SU-DHL-6 (cell line): ENCODE data around the gene TECPR2.
"Not testable (repeated sequence)": the region's sequence is repeated elsewhere in the genome, so short reads cannot be mapped to it uniquely, and the experiment has no call there.

Source experiments
- H2AFZ ChIP-seq: fragments of 200-600 bp; sonication (generic); 2 replicates; pipeline ENCODE4 v1.6.1; 2014; ENCODE audit warnings: low read depth, mild to moderate bottlenecking, moderate library complexity, mixed read lengths, antibody characterized with exemption, low read length; ENCODE audit not compliant: severe bottlenecking
- H3F3A ChIP-seq: fragments of 200-600 bp; shearing (Covaris generic); 2 replicates; pipeline ENCODE4 v1.6.0; 2016; ENCODE audit warnings: antibody characterized with exemption, mild to moderate bottlenecking; ENCODE audit not compliant: insufficient read depth
- H3K27ac ChIP-seq: fragments of 200-600 bp; sonication (generic); 2 replicates; pipeline ENCODE4 v1.5.1; 2016; ENCODE audit warnings: low read depth, mild to moderate bottlenecking, low read length, moderate library complexity, mixed read lengths
- H3K27me3 ChIP-seq: fragments of 200-600 bp; sonication (generic), shearing (Covaris generic); 2 replicates; pipeline ENCODE4 v1.6.0; 2014; ENCODE audit warnings: mild to moderate bottlenecking, low read length
- H3K36me3 ChIP-seq: fragments of 200-600 bp; sonication (generic); 2 replicates; pipeline ENCODE4 v1.6.1; 2014; ENCODE audit warnings: mild to moderate bottlenecking, low read length, mixed read lengths
- H3K4me2 ChIP-seq: fragments of 300-600, 200-600 bp; shearing (Covaris generic), sonication (generic); 2 replicates; pipeline ENCODE4 v1.6.0; 2014; ENCODE audit warnings: low read length, low read depth, mild to moderate bottlenecking; ENCODE audit not compliant: poor library complexity, severe bottlenecking
- H3K4me3 ChIP-seq: fragments of 200-600 bp; sonication (generic); 2 replicates; pipeline ENCODE4 v1.5.1; 2014; ENCODE audit warnings: antibody characterized with exemption, low read length, mild to moderate bottlenecking, mixed read lengths; ENCODE audit not compliant: insufficient read depth, poor library complexity, severe bottlenecking
- H3K79me2 ChIP-seq: fragments of 200-600 bp; sonication (generic); 2 replicates; pipeline ENCODE4 v1.6.1; 2014; ENCODE audit warnings: mild to moderate bottlenecking, low read length, moderate library complexity; ENCODE audit not compliant: insufficient read depth
- H3K9ac ChIP-seq: fragments of 200-600 bp; sonication (generic); 2 replicates; pipeline ENCODE4 v1.7.0; 2014; ENCODE audit warnings: mild to moderate bottlenecking, low read length
- H3K9me2 ChIP-seq: fragments of 200-600 bp; sonication (generic); replicated peaks from 2 replicates; pipeline ENCODE4 v1.6.1; 2014; ENCODE audit warnings: low read length; ENCODE audit not compliant: insufficient read depth
- H3K9me3 ChIP-seq: fragments of 200-600 bp; sonication (generic); 2 replicates; pipeline ENCODE4 v1.6.1; 2014; ENCODE audit warnings: low read length, mixed read lengths; ENCODE audit not compliant: insufficient read depth
- H4K20me1 ChIP-seq: fragments of 200-600 bp; sonication (generic); 2 replicates; pipeline ENCODE4 v1.6.1; 2014; ENCODE audit warnings: low read depth, mild to moderate bottlenecking, antibody characterized with exemption, low read length, moderate library complexity, mixed read lengths
- EZH2phosphoT487 ChIP-seq: fragments of 200-600 bp; sonication (generic), shearing (Covaris generic); conservative IDR thresholded peaks from 2 replicates; pipeline ENCODE4 v1.6.1; 2018; ENCODE audit warnings: mild to moderate bottlenecking, antibody characterized with exemption, low read length, moderate library complexity, mixed read lengths
- TF ChIP-seq, protein P1 (sequence below): fragments of 200-600 bp; sonication (generic); IDR thresholded peaks from one replicate; pipeline ENCODE4 v1.5.1; 2017; ENCODE audit warnings: antibody characterized with exemption, mild to moderate bottlenecking, low read length, moderate library complexity; ENCODE audit not compliant: insufficient read depth, poor library complexity, severe bottlenecking

The TECPR2 gene

DNA sequence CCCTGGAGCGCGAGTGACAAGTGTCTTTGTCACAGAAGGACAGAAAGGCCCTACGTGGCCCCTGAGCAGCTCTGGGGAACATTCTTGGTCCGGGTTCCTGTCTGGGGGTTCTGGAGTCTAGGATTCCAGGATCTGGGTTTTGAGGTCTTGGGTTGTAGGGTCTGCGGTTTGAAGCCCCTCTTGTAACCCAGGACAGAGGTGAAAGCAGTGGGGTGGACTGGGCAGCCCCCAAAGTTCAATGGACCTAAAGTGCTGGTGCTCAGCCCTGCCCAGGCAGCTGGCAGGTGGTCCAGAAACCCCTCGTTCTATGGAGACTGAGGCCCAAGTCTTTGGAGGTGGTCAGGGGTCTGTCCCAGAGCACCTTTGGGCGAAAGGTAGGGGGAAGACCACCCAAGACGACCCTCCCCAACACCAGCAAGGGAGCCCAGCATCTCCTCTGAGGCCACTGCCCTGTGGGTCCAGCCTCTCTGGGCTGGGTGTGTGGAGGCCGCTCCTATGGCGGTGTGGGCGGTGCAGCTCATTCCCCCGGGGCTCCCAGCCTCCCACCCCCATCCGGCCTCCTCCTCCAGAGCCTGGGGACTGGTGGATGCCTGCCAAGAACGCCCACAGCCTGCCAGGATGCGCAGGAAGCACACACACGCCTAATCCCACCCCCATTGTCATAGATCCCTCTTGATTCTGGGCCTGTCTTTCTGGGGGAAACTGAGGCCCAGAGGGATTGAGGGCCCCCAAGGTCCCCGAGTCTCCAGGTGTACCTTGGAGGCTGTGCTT, 177.0 kb downstream of the TECPR2 start:
- H3K9me2 ChIP-seq = no peaks in the 10 kb centered on the region
- H2AFZ ChIP-seq = no peak overlapping the region
- H3K9ac ChIP-seq = no peak overlapping the region
- no peaks in the 10 kb centered on the region for H3K79me2 ChIP-seq
- H3K27ac ChIP-seq = no peak overlapping the region
- H3K4me3 ChIP-seq = no peak overlapping the region
- TF ChIP-seq, protein P1, sequence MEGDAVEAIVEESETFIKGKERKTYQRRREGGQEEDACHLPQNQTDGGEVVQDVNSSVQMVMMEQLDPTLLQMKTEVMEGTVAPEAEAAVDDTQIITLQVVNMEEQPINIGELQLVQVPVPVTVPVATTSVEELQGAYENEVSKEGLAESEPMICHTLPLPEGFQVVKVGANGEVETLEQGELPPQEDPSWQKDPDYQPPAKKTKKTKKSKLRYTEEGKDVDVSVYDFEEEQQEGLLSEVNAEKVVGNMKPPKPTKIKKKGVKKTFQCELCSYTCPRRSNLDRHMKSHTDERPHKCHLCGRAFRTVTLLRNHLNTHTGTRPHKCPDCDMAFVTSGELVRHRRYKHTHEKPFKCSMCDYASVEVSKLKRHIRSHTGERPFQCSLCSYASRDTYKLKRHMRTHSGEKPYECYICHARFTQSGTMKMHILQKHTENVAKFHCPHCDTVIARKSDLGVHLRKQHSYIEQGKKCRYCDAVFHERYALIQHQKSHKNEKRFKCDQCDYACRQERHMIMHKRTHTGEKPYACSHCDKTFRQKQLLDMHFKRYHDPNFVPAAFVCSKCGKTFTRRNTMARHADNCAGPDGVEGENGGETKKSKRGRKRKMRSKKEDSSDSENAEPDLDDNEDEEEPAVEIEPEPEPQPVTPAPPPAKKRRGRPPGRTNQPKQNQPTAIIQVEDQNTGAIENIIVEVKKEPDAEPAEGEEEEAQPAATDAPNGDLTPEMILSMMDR = no peak
- no peak for TF ChIP-seq EZH2phosphoT487
- H3K9me3 ChIP-seq = no peaks in the 10 kb centered on the region
- no peaks in the 10 kb centered on the region for H4K20me1 ChIP-seq
- H3K4me2 ChIP-seq = no peak overlapping the region
- no peaks in the 10 kb centered on the region for H3F3A ChIP-seq
- no peaks in the 10 kb centered on the region for H3K27me3 ChIP-seq
- H3K36me3 ChIP-seq = no peaks in the 10 kb centered on the region

DNA sequence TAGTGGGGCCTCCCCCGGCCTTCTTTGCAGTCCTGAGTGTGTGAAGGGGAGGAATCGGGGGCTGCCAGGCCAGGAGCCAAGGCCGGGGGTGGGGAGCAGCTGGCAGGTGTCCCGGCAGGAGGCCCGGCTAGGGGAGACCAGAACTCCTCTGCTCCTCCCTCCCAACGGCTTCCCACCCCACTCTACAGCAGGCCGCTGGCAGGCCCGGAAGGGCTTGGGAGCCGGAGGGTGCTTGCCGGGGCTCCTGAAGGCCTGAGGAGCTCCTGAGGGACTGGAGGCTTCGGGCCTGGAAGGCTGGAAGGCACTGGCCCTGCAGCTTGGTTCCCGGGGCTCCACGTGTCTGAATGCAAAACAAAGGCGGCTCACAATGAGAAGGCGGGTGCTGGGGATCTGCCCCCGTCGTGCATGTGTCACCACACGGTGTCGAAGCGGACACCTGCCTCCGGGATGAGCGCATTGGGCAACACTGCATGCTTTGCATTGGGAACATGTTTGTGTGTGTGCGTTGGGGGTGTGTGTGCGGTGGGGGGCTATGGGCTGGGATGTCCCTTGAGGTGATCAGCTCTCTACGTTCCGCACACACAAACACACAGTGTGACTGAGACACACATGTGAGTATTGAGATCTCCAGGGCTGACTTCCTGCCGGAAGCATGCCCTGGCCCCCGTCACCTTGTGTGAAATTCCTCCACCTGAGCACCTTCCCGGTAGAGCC, 177.7 kb downstream of the TECPR2 start:
- no peak overlapping the region for H3K9ac ChIP-seq
- no peak for TF ChIP-seq EZH2phosphoT487
- TF ChIP-seq, protein P1 = no peak
- H3K4me3 ChIP-seq = no peak overlapping the region
- no peaks in the 10 kb centered on the region for H3K9me2 ChIP-seq
- H3K9me3 ChIP-seq = no peaks in the 10 kb centered on the region
- no peak overlapping the region for H3K27ac ChIP-seq
- H2AFZ ChIP-seq = no peak overlapping the region
- no peaks in the 10 kb centered on the region for H3K36me3 ChIP-seq
- no peaks in the 10 kb centered on the region for H3K79me2 ChIP-seq
- H3K27me3 ChIP-seq = no peaks in the 10 kb centered on the region
- no peak overlapping the region for H3K4me2 ChIP-seq
- H3F3A ChIP-seq = no peaks in the 10 kb centered on the region
- no peaks in the 10 kb centered on the region for H4K20me1 ChIP-seq

DNA sequence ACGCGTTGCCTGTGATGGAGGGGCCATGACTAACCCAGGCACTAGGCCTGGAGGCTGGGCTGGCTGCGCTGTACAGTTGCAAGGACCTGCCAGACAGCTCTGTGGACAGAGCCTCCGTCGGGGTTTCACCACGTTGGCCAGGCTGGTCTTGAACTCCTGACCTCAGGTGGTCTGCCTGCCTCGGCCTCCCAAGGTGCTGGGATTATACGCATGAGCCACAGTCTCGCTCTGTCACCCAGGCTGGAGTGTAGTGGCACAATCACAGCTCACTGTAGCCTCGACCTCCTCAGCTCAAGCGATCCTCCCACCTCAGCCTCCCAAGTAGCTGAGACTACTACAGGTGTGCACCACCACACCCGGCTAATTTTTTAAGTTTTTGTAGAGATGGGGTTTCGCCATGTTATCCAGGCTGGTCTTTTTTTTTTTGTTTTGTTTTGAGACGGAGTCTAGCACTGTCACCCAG, 178.3 kb downstream of the TECPR2 start:
- H4K20me1 ChIP-seq, H3K9me3 ChIP-seq, H3F3A ChIP-seq, H3K27ac ChIP-seq, H3K9ac ChIP-seq, H3K36me3 ChIP-seq, H3K4me3 ChIP-seq, H3K79me2 ChIP-seq, H3K27me3 ChIP-seq, H3K4me2 ChIP-seq, H3K9me2 ChIP-seq, H2AFZ ChIP-seq: not testable (repeated sequence)

DNA sequence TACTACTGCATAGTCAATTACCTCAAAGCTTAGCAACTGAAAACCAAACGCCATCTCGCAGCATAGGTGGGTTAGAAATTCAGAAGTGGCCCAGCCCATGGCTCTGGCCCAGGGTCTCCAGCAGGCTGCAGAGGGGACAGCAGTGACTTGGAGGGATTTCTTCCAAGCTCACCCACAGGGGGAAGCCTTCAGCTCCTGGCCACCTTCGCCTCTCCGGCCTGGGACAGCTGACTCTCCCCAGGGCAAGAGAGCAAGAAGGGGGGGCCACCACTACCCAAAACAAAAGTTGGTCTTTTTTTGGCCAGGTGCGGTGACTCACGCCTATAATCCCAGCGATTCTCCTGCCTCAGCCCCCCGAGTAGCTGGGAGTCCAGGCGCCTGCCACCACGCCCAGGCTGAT, 179.0 kb downstream of the TECPR2 start:
- no peaks in the 10 kb centered on the region for H3F3A ChIP-seq
- H3K36me3 ChIP-seq = no peaks in the 10 kb centered on the region
- no peak overlapping the region for H3K4me3 ChIP-seq
- no peaks in the 10 kb centered on the region for H3K9me3 ChIP-seq
- H2AFZ ChIP-seq = no peak overlapping the region
- H3K9ac ChIP-seq = no peak overlapping the region
- H3K27me3 ChIP-seq = no peaks in the 10 kb centered on the region
- H3K79me2 ChIP-seq = no peaks in the 10 kb centered on the region
- H4K20me1 ChIP-seq = no peaks in the 10 kb centered on the region
- no peak overlapping the region for H3K27ac ChIP-seq
- no peaks in the 10 kb centered on the region for H3K9me2 ChIP-seq
- no peak for TF ChIP-seq EZH2phosphoT487
- TF ChIP-seq, protein P1 = no peak
- no peak overlapping the region for H3K4me2 ChIP-seq
